HG02885 (cell line): Measurements from ENCODE around the gene TMEM242.
"Not testable (repeated sequence)": the region's sequence is repeated elsewhere in the genome, so short reads cannot be mapped to it uniquely, and the experiment has no call there.

ENCODE experiments used
- ATAC-seq: cut with Tn5 transposase; IDR thresholded peaks from one replicate; pipeline ENCODE4 v1.9.1; 2021; ENCODE audit warnings: mild to moderate bottlenecking; ENCODE audit not compliant: unreplicated experiment, poor library complexity

The TMEM242 gene

DNA sequence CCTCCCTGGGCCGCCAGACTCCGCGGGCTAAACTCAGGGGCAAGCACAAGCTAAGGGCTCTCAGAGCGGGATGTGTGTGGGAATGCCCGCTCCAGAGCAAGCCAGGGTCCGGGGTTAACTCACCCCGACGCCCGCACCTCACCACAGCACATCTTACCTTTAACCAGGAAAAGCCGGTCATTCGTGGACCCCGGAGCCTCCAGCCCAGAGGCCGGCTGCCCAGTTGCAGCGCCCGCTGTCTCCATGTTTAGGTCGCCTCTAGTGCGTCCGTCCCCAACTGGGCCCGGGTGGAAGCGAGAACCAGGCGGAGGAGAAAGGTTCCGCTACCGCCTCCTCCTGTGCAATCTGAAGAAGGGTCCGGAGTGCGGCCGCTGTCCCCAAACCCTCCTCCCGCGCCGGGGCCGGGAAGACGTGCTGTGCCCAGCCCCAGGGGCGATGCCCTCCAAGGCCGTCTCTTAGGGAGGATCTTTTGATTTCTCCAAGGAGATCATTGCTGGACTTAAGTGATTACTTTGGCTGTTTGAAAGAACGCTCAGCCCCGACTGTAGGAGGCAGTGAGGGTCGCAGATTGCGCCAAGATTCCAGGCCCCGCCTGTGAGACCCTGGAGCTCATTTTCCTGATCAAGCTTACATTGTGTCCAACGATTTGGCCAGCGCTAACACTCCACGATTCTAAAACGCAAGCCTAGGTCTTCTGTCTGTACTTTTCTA is at the start of gene TMEM242:
Gene TMEM242 (minus strand): TSS at position 265 of the 711 bp plus-strand sequence. CDS start 20 bp downstream, at position 245.
- ATAC-seq, result peak; percentile 90

DNA sequence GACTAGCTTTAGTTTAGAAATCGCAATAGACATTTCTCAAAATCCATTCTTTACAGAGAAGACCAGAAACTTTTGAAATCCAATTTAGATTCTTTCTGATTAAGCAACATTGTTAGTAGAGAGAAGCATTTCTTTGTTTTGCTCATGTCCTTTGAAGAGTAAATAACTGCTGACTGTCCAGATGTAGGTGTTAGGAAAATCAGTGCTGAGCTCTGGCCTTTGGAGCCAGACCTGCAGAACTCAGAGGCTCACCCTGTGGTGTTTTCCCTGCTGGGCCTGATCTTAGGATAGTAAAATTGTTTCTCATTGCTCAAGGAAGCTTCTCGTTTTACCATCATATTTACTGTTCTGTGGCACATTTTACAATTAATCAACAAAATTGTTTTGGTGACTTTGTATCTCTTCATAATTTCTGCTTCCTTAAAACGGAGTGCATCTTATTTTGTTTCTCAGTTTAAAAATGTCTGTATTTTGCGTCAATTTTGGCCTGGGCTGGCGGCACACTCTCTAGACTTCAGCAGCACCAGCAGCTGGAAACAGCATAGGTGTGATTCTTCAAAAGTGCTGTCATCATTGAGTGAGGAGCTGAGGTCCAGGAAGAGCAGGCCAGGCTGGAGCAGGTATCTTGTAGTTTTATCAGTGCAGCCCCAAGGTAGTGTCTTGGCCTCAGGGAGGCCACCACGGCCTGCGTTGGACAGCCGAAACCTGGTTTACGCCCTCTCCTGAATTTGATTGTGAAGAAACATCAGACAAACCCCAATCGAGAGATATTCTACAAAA is 49.4 kb upstream of the TMEM242 start:
- ATAC-seq, result no peak

DNA sequence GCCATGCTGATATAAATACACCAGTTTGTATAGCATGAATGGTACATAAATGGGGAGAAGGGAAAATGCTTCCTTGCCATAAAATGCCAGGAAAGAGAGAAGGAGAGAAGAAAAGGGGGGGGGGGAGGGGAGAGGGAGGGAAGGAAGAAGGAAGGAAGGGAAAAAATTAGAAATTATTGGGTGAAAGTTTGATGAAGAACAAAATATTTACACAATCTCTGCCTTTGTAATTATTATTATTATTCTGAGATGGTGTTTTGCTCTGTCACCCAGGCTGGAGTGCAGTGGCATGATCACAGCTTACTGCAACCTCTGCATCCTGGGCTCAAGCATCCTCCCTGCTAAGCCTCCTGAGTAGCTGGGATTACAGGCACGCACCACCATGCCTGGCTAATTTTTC is 47.4 kb upstream of the TMEM242 start:
- no peak for ATAC-seq

DNA sequence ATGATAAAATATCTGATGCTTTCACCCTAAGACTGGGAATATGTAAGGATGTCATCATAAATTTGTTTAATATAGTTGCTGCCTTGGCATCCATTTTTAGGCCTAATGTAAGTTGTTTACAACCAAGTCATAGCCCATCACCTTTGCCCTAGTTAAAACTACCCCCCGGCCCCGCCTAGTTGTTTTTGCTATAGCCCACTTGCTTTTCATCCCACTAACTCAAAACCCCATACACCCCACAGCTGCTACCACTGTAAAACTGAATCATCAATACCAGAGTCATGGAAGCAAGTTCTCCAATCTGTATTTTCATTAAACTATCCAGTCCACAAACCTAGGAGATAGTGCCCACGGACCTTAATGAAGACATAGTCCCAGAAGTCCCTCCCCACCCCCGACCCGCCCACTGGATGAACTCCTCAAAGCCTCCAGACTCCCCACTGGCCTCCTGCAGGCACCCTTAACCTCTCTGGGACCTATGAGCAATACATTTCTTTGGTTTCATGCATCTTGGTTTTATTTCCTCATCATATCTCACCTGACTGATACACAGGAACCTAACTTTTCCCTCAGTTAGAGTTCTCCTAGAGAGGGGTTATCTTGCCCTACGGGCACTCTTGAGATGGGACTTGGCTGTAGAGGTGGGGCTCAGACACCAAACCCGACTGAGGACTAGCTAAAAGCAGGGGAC is 45.2 kb upstream of the TMEM242 start:
- no peak for ATAC-seq

DNA sequence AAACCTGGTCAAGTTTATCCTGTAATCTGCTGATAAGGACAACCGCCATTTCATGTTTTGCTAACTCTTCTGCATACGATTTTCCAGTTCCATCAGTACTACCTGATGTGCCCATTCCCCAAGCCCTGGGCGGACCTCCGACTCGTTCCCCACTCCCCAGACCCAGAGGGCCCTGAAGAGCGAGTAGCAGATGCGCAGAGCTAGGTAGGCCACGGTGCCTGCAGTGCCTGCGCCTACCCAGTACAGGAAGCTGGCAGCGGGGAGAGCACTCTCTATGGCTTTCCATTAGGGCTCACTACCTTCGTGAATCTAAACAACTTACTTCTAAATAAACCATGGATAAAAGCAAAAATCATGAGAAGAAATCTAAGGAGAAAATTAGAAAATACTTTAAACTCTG is 43.3 kb upstream of the TMEM242 start:
- no peak for ATAC-seq

DNA sequence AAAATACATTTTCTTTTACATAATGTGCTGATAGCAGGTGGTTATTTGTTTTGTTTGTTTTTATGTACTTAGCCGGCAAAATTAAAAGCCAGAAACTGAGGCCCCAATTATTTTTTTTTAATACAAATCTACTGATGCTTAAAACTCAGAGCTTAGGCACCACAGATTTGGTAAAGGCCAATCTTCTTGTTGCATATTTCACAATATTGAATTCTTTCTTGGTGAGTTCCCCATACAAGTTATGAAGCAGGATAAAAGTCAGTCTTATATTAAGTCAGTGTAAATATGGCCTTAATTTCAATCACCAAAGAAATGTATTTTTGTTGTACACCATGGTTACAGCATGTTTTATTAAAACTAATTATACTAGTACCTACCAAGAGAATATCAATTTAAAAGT is 41.4 kb upstream of the TMEM242 start:
- ATAC-seq, result no peak

DNA sequence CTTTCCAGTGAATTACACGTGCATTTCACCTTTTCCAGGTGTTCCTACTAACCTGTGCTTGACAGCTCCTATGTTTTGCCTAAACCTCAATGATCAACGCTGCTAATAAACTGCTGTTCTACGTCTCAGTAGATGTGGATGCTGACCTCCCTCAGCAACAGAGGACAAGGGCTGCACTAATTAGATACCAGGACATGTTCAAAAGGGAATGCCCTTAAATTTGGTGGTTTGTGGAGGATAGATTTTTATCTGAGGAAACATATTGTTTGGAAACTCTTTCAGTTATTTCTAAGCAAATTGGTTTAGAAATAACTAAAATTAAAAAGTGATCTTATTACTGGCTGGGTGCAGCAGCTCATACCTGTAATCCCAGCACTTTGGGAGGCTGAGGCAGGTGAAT is 38.6 kb upstream of the TMEM242 start:
- no peak for ATAC-seq

DNA sequence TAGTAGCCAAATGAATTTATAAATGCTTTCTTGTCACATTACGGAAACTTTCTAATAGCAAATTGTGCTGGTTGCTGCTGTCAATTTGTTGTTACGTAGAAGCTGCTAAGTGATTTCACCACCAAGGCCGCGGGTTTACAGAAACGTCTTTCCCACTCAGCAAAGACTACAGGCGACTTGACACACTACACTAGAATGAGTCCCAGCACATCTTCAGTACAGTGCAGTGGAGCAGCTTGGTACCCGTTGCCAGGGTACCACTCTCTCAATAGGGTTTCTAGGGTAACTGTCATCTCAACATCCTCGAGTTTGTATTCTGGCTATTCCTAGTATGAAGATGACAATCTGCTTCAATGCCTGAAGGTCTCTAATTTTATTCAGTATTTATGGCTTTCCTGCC is 35.0 kb upstream of the TMEM242 start:
- no peak for ATAC-seq

DNA sequence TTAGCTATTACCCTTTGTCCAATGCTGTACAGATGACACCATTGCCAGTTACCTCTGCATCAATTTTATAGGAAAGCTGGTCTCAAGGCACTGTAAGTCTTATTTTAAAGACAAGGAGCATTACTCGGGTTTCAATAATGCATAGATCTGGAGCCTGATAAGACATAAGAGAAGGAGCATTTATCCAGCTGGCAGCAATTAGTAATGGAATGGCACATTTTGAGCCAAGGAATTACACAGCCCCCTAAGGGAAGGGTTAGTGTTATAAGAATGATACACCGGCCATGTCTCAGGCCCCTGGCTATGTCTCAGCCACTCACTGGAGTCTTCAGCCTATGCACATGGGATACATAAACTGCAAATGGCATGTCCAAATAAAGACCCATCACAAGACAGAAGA is 23.1 kb upstream of the TMEM242 start:
- ATAC-seq, result no peak

DNA sequence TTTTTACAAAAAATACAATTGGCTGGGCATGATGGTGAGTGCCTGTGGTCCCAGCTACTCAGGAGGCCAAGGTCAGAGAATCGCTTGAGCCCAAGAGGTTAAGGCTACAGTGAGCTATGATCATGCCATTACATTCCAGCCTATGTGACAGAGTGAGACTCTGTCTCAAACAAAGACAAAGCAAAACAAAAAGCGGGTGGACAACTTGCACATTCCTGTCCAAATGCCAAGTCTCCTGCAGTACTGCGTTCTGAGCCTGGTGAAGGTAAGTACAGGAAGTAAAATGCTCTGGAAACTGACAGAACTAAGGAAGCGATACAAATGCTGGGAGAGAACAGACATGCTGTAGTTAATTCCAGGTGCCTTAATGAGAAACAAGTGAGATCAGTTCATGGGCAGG is 20.4 kb upstream of the TMEM242 start:
- ATAC-seq, result no peak

DNA sequence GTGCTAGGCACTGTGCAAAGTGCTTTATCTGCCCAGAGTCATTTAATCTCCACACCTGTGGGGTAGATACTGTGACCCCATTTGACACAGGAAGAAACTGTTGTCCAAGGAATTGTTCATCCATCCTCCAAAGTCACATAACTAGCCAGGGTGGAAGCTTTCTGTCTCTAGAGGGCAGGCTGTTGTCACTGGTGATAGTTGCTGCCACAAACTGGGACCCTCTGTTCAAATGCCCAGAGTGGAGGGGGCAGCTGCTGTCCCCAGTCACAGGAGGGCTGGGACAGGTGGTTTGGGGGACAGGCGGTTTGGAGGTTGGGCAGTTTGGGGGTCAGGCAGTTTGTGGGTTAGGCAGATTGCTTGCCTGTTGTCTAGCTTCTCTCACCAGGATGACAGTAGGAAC is 16.1 kb upstream of the TMEM242 start:
- no peak for ATAC-seq

DNA sequence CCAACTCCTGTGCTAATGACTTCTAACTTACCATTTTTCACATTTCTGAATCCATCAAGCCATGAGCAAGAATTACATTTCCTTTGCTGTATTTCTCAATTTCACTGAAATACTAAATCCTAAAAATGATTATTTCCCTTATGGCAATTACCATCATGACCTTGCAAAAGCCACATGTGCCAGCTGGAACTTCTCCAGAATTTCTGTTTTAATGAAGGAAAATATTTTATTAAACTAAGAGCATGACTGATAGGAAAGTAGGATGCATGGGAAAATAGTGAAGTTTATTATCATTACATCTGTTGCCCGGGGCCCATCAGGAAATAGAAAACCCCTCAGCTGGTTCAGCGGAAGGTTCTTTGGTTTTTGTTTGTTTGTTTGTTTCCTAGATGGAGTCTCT is 14.4 kb upstream of the TMEM242 start:
- no peak for ATAC-seq

DNA sequence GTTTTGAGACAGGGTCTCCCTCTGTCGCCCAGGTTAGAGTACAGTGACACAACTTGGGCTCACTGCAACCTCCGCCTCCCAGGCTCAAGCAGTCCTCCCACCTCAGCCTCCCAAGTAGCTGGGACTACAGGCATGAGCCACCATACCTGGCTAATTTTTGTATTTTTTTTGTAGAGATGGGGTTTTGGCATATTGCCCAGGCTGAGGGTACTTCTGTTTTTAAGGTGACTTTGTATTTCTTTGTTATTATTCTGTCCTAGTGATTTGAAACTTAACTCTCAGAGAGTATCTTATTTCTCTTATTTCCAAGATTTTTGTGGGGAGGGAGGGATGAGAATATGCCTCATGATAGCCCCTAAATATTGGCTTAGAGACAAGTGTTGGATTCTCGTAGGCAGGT is 14.0 kb upstream of the TMEM242 start:
- ATAC-seq, result not testable (repeated sequence)

DNA sequence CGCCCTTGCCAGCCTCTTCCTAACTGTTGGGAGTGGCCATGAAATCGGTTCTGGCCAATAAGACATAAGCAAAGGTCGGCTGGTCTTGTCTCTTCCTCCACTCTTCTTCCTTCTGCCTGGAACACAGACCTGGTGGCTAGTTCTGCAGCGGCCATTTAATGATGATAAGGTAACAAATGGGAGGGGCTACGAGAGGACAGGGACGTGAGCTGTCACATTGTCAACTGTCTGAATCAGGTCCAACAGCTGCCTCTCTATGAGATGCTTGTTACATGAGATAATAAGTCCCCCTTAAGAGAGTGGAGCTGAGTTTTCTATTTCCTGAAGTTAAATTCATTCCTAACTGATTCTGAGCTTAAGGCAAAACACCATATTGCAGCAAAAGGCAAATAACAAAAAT is 12.5 kb upstream of the TMEM242 start:
- no peak for ATAC-seq

DNA sequence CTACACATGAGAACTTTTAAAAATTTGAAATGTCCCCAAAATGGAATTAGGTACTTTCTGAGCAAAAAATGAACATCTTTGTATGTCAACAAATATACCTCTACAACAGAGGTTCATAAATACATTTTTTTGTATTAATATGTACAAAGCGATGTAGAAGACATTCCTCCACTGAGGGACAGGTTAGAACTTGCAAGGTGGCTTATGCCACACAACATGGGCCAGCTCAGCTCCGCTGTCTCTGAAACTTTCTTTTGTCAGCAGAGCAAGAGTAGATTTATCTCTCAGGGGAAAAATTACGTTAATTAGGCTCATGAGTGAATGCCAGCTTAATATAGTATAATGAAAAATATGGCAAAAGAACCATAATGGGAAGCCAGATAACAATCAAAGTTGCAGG is 10.6 kb upstream of the TMEM242 start:
- ATAC-seq, result no peak

DNA sequence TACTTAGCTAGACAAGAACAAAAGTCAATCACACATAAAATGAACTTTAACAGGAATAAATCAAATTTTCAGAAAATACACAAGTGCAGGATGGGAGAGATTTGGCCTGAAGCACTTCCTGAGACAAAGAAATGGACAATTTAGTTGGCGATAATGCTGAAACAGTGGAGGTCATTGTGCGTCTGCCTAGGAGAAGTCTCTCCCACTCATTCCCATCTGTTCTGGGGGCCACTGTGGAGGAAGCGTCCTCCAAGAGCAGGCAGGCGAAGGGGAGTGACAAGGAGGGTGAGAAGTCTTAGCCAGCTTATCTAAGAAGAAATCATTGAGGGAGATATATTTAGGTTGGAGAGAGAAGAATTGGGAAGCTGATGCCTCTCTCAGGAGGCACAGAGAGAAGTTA is 10.2 kb upstream of the TMEM242 start:
- ATAC-seq, result no peak

DNA sequence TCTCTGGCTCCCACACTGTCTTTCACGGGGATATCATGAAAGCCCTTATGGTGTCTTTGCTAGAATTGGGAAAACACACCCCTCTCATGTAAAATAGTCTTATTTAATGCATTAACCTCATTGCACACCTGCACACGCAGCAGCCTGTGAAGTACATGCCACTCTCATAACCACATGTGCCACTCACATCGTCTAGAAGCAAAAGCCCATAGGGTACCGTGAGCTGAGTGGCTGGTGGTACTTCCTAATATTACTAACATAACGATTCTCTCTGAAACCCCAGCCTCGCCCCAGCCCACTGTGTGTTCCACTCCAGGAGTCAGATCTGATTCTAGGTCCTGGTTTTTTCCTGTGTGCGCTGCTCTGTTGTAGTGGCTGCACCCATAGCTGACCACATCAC is 9.5 kb upstream of the TMEM242 start:
- no peak for ATAC-seq

DNA sequence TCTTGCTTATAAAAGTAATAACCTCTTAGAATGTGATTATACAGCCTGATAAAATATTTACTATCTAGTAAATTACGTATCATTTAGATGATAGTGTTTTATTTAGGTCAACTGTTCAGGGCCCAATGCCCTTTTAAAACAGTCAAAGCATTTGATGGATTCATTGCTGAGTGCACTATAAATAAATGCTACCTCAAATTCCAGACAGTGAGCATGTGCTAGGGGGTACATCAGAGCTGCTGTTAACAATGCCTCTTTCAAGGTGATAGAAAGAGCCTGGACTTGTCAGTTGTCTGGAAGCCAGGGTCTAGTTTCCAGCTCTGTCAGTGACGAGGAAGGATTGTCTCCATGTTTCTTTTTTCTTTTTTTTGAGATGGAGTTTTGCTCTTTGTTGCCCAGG is 7.5 kb upstream of the TMEM242 start:
- ATAC-seq, result no peak

DNA sequence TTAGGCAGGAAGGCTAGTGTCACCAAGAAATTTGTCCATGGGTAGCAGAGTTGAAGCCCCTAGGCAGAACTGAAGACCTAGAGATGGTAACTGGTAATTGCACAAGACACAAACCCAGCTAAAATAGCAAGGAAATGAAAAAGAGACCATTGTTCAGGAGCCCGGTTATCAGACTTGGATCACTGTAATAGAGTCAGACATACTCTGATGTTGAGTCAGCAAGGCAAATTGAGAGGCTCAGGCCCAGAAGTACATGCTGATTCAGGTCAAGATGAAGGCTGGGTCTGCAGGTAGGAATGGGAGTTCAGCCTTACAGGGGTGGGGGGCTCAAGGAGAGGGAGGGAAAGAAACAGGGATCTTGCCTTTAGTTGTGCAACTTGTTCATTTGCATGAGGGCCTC is 6.5 kb upstream of the TMEM242 start:
- no peak for ATAC-seq

DNA sequence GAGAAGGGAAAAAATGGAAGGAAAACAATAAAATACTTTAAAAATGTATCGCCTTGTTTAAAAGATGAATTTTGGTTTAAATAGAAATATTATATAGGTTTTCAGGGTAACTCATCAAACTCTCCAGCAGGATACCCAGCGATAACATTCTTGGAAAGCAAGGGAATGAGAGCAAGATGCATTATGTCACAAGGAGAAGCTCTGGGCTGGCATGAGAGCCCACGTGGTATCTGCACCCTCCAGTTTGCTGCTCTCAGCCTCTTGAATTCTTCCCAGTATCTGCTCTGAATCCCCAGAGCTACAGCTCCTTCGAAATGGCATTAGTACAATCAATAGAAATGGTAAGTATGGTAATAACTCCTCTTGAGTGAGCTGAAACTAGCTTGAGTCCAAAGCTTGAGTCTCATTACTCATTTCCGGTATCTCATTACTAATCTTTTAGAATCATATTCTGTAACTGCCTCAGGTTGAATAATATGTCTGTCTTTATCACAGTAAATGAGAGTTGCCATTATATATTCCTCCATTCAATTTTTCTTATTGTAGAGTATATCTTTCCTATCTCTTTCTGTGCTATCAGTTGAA is 4.9 kb upstream of the TMEM242 start:
- peak; percentile 29 for ATAC-seq

DNA sequence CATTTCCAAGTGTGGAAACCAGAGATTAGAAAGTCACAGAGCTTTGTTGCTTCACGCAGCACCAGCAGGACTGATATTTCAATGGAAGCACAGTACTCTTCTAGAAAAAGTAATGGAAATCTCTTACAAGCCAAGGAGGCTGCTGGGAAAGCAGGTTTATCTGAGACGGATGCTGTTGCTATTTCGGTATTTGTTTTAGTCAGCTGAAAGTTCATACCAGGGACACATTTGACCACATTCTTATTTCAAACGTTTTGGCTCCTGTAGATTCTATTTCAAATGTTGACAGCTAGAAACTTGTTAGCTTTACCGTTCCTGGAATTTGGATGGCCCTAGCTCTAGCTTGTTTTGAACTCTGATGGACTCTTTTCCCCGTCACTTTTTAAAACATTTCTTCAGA is 3.7 kb upstream of the TMEM242 start:
- no peak for ATAC-seq
